GM18519 (cell line): ENCODE data around the gene MRPL46.
"Not testable (repeated sequence)": the region's sequence is repeated elsewhere in the genome, so short reads cannot be mapped to it uniquely, and the experiment has no call there.

Experiments used
- ATAC-seq: cut with Tn5 transposase; IDR thresholded peaks from one replicate; pipeline ENCODE4 v1.9.1; 2021; ENCODE audit warnings: mild to moderate bottlenecking, moderate library complexity; ENCODE audit not compliant: unreplicated experiment, low FRiP score

Gene MRPL46

GRCh38 chr15:88448991-88449461, 18.2 kb downstream of the MRPL46 start:
- ATAC-seq: no peak

- ATAC-seq: no peak
These were observed 19.4 kb downstream of the MRPL46 start for GRCh38 chr15:88447741-88448140.

GRCh38 chr15:88447206-88447605, 20.0 kb downstream of the MRPL46 start:
- ATAC-seq: no peak

- no peak for ATAC-seq
These were observed 26.0 kb downstream of the MRPL46 start for GRCh38 chr15:88441076-88441730.

- ATAC-seq: no peak
These were observed 27.2 kb downstream of the MRPL46 start for GRCh38 chr15:88440021-88440420.

DNA sequence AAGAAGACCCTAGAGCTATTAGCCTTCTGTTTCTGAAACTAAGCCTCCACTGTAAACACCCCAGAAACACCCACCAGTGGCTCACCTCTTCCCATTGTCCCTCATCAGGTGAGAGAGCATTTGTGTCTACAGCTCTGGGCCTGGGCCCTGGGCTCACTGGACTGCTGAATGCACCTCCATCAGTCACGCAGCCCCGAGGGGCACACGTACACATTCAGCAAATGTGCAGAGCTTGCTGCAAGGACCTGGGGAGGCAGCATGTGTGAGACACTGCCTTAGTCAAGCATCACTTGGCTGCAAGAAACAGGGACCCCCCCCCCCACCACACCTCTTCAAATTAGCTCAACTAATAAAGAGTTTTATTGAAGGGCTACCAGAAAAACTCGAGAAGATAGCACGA, 29.0 kb downstream of the MRPL46 start:
- ATAC-seq: no peak

GRCh38 chr15:88434106-88434505, 33.1 kb downstream of the MRPL46 start:
- not testable (repeated sequence) for ATAC-seq

DNA sequence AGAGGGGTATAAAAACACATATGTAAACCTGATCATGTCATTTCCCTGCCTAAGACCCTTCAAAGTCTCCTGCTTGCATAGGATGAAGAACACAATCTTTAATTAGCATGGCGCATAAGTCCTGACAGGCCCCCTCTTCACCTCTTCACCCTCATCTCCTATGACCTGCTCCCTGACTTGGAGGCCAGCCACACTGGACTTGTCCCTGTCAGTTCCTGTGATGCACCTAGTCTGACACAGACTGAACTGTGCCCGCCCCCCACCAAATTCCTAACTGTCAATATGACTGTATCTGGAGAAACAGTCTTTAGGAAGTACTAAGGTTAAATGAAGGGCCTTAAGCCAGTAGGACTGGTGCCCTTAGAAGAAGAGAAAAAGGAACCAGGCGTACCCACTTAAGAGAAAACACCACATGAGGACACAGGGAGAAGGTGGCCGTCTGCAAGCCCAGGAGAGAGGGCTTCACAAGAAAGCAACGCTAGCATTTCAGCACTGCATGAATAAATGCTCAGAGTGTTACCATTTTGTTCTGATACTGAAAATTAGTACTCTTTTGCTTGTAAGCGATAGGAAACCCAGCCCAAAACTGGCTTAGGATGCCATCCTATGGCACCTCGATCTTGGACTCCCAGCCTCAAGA, 34.0 kb downstream of the MRPL46 start:
- ATAC-seq: no peak

GRCh38 chr15:88431441-88431840, 35.7 kb downstream of the MRPL46 start:
- ATAC-seq: no peak

DNA sequence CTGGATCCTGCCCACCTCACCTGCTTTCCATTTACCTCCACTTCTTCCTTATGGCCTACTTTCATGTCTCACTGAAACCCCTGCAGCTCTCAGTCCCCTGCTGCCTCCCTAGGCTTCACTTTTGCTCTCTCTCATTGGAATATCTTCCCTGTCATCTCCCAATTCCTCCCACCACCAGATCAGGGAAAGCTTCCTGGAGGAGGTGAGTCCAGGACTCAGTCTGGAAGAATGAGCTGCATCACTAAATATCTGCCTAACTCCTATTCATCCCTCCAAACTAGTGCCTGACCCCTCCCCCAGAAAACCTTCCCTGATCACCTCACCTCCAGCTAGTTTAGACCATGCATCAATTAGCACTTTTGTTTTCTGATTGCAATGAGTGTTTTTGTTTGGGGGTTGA, 37.1 kb downstream of the MRPL46 start:
- no peak for ATAC-seq

GRCh38 chr15:88428805-88429605, 38.2 kb downstream of the MRPL46 start:
- ATAC-seq: no peak

DNA sequence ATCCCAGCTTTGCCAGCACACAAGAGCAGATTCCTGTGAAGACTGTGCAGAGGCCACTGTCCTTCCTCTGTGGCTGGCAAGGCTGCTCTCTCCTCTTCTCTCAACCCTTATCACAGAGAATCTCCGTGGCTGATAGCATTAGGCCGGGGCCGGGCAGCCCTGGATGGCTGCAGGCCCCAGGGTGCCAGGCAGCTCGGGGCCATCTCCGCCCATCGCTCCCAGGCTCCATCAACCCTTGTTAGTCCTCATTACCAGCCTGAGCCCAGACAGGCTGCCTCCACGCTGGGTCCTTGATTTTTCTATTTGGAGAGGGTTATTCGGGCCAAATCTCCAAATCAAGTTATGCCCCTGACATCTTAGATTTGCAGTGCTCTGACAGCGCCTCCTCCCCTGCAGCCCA, 39.1 kb downstream of the MRPL46 start:
- ATAC-seq: no peak

GRCh38 chr15:88426304-88426703, 40.9 kb downstream of the MRPL46 start:
- ATAC-seq: no peak

DNA sequence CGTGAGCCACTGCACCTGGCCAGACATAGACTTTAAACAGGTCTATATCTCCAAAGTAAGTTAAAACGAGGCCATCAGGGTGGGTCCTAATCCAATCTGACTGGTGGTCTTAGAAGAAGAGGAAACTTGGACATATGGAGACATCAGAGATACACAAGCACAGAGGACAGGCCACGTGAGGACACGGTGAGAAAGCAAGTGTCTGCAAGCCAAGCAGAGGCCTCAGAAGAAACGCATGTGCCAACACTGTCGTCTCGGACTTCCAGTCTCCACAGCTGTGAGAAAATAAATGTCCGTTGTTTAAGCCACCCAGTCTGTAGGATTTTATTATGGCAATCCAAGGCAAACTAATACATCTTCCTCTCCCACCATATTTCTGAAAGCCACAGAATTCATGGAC, 43.9 kb downstream of the MRPL46 start:
- no peak for ATAC-seq

GRCh38 chr15:88419830-88420229, 47.4 kb downstream of the MRPL46 start:
- ATAC-seq: no peak
